ENCODE results near the gene PNP. TPM values are rescaled to one million over a fixed set of nuclear protein-coding genes. Genes with fewer than 3 reads are reported as not detected.

Gene PNP
- total RNA-seq, 4 donors from 2014 or later: 17.0 to 37.5 (median 27.6) TPM

DNA sequence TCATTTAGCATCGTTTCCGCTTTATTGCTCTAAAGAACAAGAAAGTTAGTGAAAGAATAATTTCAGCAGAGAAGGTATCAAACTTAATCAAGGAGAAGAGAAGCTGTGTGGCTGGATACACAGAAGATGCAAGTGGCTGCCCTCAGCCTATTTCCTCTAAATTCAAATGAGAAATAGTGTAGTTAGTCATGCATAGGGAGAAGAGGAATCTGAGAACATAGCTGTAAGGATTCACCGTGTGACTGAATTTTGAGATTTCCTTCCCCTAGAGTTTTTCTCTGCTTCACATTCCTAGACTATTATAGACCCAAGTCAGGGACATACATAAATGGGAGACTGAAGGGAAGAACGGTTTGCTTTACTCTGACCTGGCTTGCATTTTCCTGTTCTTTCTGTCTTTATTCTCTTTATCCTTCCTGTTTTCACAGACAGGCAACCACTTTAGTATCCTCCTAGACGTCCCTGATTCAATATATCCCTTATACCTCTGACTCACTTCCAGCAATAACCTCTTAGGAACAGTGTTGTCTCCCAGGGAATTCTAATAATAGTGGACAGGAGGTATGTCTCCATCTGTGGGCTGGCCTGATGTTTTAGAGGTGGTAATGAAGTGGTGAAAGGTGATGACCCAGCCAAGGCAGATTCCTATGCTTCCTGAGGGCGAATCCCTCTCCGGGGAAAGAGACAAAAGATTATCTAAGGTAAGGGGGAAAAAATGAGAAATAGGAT is 43.1 kb downstream of the PNP start:
- no peaks in the 10 kb centered on the region for H3K36me3 ChIP-seq
- no peaks in the 10 kb centered on the region for H3K9me3 ChIP-seq
- H3K27ac ChIP-seq: no peak overlapping the region
- no peaks in the 10 kb centered on the region for H3K27me3 ChIP-seq
- H3K4me1 ChIP-seq: no peaks in the 10 kb centered on the region
- no peak overlapping the region for H3K4me3 ChIP-seq
- no peak for DNase-seq (ENCODE audit: low spot score in 2 of 2)
- 67 to 69% methylated on average over 7 of the region's 7 CpGs for WGBS, 2 donors
- TF ChIP-seq EP300 (IDR thresholded peaks at IDR 0.05) (no peak), POLR2A (IDR thresholded peaks at IDR 0.05) (no peak)
- TF ChIP-seq, protein P1, sequence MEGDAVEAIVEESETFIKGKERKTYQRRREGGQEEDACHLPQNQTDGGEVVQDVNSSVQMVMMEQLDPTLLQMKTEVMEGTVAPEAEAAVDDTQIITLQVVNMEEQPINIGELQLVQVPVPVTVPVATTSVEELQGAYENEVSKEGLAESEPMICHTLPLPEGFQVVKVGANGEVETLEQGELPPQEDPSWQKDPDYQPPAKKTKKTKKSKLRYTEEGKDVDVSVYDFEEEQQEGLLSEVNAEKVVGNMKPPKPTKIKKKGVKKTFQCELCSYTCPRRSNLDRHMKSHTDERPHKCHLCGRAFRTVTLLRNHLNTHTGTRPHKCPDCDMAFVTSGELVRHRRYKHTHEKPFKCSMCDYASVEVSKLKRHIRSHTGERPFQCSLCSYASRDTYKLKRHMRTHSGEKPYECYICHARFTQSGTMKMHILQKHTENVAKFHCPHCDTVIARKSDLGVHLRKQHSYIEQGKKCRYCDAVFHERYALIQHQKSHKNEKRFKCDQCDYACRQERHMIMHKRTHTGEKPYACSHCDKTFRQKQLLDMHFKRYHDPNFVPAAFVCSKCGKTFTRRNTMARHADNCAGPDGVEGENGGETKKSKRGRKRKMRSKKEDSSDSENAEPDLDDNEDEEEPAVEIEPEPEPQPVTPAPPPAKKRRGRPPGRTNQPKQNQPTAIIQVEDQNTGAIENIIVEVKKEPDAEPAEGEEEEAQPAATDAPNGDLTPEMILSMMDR (IDR thresholded peaks at IDR 0.05): no peak

DNA sequence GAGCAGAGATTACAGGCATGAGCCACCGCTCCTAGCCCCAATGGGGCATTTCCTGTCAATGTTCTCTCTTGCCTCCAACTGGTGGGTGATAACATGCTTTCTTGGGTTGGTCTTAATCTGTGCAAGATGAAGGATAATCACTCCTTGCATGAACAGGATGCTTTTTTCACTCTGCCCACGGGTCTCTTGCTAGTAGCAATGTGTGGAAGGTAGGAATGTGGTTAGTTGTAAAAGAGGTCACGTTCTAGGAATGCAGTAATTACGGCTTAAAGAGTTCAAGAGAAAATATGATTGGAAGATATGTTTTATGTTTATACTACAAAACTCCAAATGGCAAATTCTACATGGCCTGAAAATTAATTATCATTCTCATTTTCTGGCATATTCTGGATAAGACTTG is 46.6 kb downstream of the PNP start:
- TF ChIP-seq POLR2A (IDR thresholded peaks at IDR 0.05) (no peak), EP300 (IDR thresholded peaks at IDR 0.05) (no peak)
- TF ChIP-seq, protein P1 (IDR thresholded peaks at IDR 0.05): no peak
- H3K4me3 ChIP-seq: no peak overlapping the region
- peaks cover 0 to 4% (median 0%) of the 10 kb centered on the region in 4 donors for H3K9me3 ChIP-seq
- 57 to 61% methylated on average over 4 of the region's 4 CpGs for WGBS, 2 donors
- H3K27ac ChIP-seq: no peak overlapping the region
- no peaks in the 10 kb centered on the region for H3K4me1 ChIP-seq
- H3K27me3 ChIP-seq: no peaks in the 10 kb centered on the region
- no peak for DNase-seq (ENCODE audit: low spot score in 2 of 2)
- H3K36me3 ChIP-seq: no peaks in the 10 kb centered on the region

DNA sequence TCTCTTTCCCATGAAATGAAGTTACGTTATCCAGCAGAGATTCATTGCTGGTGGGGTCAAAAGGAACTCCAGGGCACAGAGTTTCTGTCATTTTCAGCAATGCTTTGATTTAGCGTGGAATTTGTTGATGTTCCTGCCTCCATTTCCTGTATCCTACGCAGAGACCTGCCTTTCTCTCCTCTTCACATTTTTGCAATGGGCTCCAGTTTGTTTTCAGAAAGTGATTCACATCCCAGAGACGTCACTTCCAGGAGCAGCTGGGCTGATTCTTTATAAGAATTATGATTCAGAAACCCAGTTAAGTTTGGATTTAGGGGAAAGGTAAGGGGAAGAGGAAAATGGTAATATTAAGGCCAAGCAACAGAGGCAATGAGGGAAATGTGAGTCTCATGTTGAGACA is 47.7 kb downstream of the PNP start:
- no peaks in the 10 kb centered on the region for H3K27me3 ChIP-seq
- H3K27ac ChIP-seq: no peak overlapping the region
- DNase-seq (ENCODE audit: low spot score in 2 of 2): no peak
- no peak overlapping the region for H3K4me3 ChIP-seq
- WGBS, 2 donors: 67 to 69% methylated on average over 4 of the region's 4 CpGs
- H3K36me3 ChIP-seq: no peaks in the 10 kb centered on the region
- peaks cover 0 to 4% (median 0%) of the 10 kb centered on the region in 4 donors for H3K9me3 ChIP-seq
- TF ChIP-seq EP300 (IDR thresholded peaks at IDR 0.05) (no peak), POLR2A (IDR thresholded peaks at IDR 0.05) (no peak)
- TF ChIP-seq, protein P1 (IDR thresholded peaks at IDR 0.05): no peak
- no peaks in the 10 kb centered on the region for H3K4me1 ChIP-seq

DNA sequence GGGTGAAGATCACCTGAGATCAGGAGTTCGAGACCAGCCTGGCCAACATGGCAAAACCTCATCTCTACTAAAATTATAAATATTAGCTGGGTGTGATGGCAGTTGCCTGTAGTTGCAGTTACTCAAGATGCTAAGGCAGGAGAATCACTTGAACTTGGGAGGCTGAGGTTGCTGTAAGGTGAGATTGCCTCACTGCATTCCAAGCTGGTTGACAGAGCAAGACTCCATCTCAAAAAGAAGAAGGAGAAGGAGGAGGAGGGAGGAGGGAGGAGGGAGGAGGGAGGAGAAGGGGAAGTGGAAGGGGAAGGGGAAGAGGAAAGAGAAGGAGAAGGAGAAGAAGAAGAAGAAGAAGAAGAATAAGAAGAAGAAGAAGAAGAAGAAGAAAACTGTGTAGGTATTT is 53.1 kb downstream of the PNP start:
- WGBS, 2 donors: 70 to 87% methylated on average over 1 of the region's 1 CpG
- no peak for TF ChIP-seq EP300 (IDR thresholded peaks at IDR 0.05)
- TF ChIP-seq POLR2A (IDR thresholded peaks at IDR 0.05): no peak
- TF ChIP-seq, protein P1 (IDR thresholded peaks at IDR 0.05): no peak

DNA sequence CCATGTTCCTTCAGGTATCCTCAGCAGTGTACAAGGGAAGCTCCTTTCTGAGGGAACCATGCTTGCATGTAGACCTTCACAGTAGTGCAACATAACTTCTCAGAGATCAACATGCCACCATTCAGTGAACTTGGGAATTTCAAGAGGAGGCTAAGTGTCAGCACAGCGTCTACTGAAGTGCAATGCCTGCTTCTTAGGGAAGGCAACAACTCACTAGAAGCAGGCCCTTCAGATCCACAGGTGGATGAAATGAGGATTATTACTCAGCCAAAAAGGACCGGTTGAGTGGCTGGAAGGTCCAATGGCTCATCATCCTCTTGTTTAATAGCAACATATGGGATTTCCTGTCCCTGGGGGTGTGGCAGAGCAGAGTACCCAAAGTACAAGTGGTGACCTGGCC is 54.8 kb downstream of the PNP start:
- no peak overlapping the region for H3K4me3 ChIP-seq
- no peaks in the 10 kb centered on the region for H3K36me3 ChIP-seq
- 88 to 90% methylated on average over 2 of the region's 2 CpGs for WGBS, 2 donors
- no peak overlapping the region for H3K27ac ChIP-seq
- no peak for DNase-seq (ENCODE audit: low spot score in 2 of 2)
- H3K4me1 ChIP-seq: no peaks in the 10 kb centered on the region
- H3K27me3 ChIP-seq: peaks cover 0 to 4% of the 10 kb centered on the region in 2 donors
- peaks cover 0 to 4% (median 0%) of the 10 kb centered on the region in 4 donors for H3K9me3 ChIP-seq
- no peak for TF ChIP-seq POLR2A (IDR thresholded peaks at IDR 0.05)
- TF ChIP-seq EP300 (IDR thresholded peaks at IDR 0.05): no peak
- TF ChIP-seq, protein P1 (IDR thresholded peaks at IDR 0.05): no peak

More for the DNA sequence above, 53.1 kb downstream of the PNP start:
- Histone ChIP-seq H3K4me1 (no peaks in the 10 kb centered on the region), H3K36me3 (no peaks in the 10 kb centered on the region), H3K27ac (no peak overlapping the region), H3K4me3 (no peak overlapping the region), H3K27me3 (no peaks in the 10 kb centered on the region), H3K9me3 (peaks cover 0 to 4% (median 0%) of the 10 kb centered on the region in 4 donors)
- no peak for DNase-seq (ENCODE audit: low spot score in 2 of 2)
